OCI-LY7 (cell line): Measurements from ENCODE around the gene ZBTB5. TPM values are rescaled to one million over a fixed set of nuclear protein-coding genes. Genes with fewer than 3 reads are reported as not detected.

Source experiments
- BruUV-seq: library from RNA; stranded (reverse); fragments of 400-500 nt; replicated peaks from 2 replicates; lab custom pipeline; 2021; lab: Mats Ljungman, UMichigan
- CTCF ChIA-PET: fragments of 300-600 bp; sonication (Branson Sonifier 250); formaldehyde crosslinking; loops from one replicate; lab custom pipeline; 2022; ENCODE audit warnings: antibody characterized with exemption; ENCODE audit not compliant: unreplicated experiment; lab: Charles Lee
- POLR2A ChIA-PET: fragments of 300-600 bp; sonication (Branson Sonifier 250); formaldehyde crosslinking; loops from one replicate; lab custom pipeline; 2022; ENCODE audit warnings: antibody characterized with exemption; lab: Charles Lee
- DNase-seq: peaks from one replicate; pipeline ENCODE4 v3.0.0-alpha.2; 2015; ENCODE audit warnings: low spot score
- H2AFZ ChIP-seq: fragments of 200-600 bp; sonication (generic), shearing (Covaris generic); 2 replicates; pipeline ENCODE4 v1.6.1; 2014; ENCODE audit warnings: mild to moderate bottlenecking, antibody characterized with exemption, low read length, moderate library complexity
- H3K27ac ChIP-seq: fragments of 200-600 bp; sonication (generic); 2 replicates; pipeline ENCODE4 v1.5.1; 2014; ENCODE audit warnings: mixed run types, low read depth, mild to moderate bottlenecking, moderate library complexity, low read length, inconsistent platforms; ENCODE audit not compliant: poor library complexity, severe bottlenecking
- H3K36me3 ChIP-seq: fragments of 200-600 bp; sonication (generic); 2 replicates; pipeline ENCODE4 v1.6.1; 2014; ENCODE audit warnings: mild to moderate bottlenecking, antibody characterized with exemption, low read length, moderate library complexity, mixed read lengths; ENCODE audit not compliant: insufficient read depth
- H3K4me1 ChIP-seq: fragments of 200-600 bp; sonication (generic); 2 replicates; pipeline ENCODE4 v1.5.1; 2014; ENCODE audit warnings: mild to moderate bottlenecking, low read length; ENCODE audit not compliant: insufficient read depth, poor library complexity, severe bottlenecking
- H3K4me2 ChIP-seq: fragments of 200-600 bp; sonication (generic); 2 replicates; pipeline ENCODE4 v1.6.1; 2014; ENCODE audit warnings: mild to moderate bottlenecking, low read length
- H3K4me3 ChIP-seq: fragments of 200-600 bp; sonication (generic); 2 replicates; pipeline ENCODE4 v1.5.1; 2014; ENCODE audit warnings: mild to moderate bottlenecking, low read depth, low read length; ENCODE audit not compliant: poor library complexity, severe bottlenecking
- H3K79me2 ChIP-seq: fragments of 200-600 bp; sonication (generic); 2 replicates; pipeline ENCODE4 v1.6.1; 2016; ENCODE audit warnings: low read depth, mild to moderate bottlenecking, low read length, moderate library complexity, mixed read lengths; ENCODE audit not compliant: insufficient read depth
- H3K9me2 ChIP-seq: fragments of 200-600 bp; sonication (generic); 2 replicates; pipeline ENCODE4 v1.6.1; 2016; ENCODE audit warnings: mild to moderate bottlenecking, low read length, mixed read lengths; ENCODE audit not compliant: insufficient read depth
- H3K9me3 ChIP-seq: fragments of 200-600 bp; sonication (generic); 2 replicates; pipeline ENCODE4 v1.6.1; 2014; ENCODE audit warnings: mild to moderate bottlenecking, mixed run types, low read length, mixed read lengths
- H4K20me1 ChIP-seq: fragments of 200-600 bp; sonication (generic); 2 replicates; pipeline ENCODE4 v1.6.1; 2014; ENCODE audit warnings: mild to moderate bottlenecking, antibody characterized with exemption, low read length, moderate library complexity, mixed read lengths; ENCODE audit not compliant: insufficient read depth
- CTCF ChIP-seq: fragments of 200-600 bp; sonication (generic); conservative IDR thresholded peaks from 2 replicates; pipeline ENCODE4 v1.5.1; 2014; ENCODE audit warnings: mild to moderate bottlenecking, antibody characterized with exemption, low read length, moderate library complexity, mixed read lengths
- EZH2phosphoT487 ChIP-seq: fragments of 200-600 bp; sonication (generic); IDR thresholded peaks from 2 replicates; pipeline ENCODE4 v1.6.1; 2018; ENCODE audit warnings: low read depth, borderline replicate concordance, mild to moderate bottlenecking, mixed run types, antibody characterized with exemption, low read length, moderate library complexity, mixed read lengths
- intact Hi-C: fragments of 100-400 bp; cut with micrococcal nuclease; formaldehyde crosslinking; loops from one replicate; pipeline ENCODE4 v1.10.0; 2022; ENCODE audit not compliant: unreplicated experiment
- total RNA-seq, 2 experiments: library from RNA; depleted of rRNA in 1 of 2; stranded (reverse); fragments of >200 nt in 1 of 2; shearing (Covaris generic) in 1 of 2; gene quantifications; 2 replicates each; pipeline ENCODE4 v1.2.3, GENCODE V29; 2014 to 2022

The ZBTB5 gene
- total RNA-seq, 2 experiments from 2014 or later, result 20.2 to 31.9 TPM

GRCh38 chr9:37413311-37413710, 51.9 kb downstream of the ZBTB5 start:
- intact Hi-C loops, result loop anchor here (5.0 kb wide), 1 partner anchor 179 kb away; the partner anchor contains the start of gene TOMM5
- TF ChIP-seq CTCF, result no peak
- no peak for TF ChIP-seq EZH2phosphoT487
- H3K9me2 ChIP-seq, result no peaks in the 10 kb centered on the region
- peak overlapping the region; percentile 82 for H3K4me2 ChIP-seq
- H3K36me3 ChIP-seq, result no peaks in the 10 kb centered on the region
- H3K9me3 ChIP-seq, result no peaks in the 10 kb centered on the region
- H2AFZ ChIP-seq, result no peak overlapping the region
- H3K4me1 ChIP-seq, result peaks cover 98% of the 10 kb centered on the region
- peak overlapping the region; percentile 53 for H3K4me3 ChIP-seq
- H3K27ac ChIP-seq, result peak overlapping the region; percentile 97
- no peaks in the 10 kb centered on the region for H4K20me1 ChIP-seq
- ChIA-PET POLR2A (interaction anchor here (0.6 to 3.8 kb wide), 10 partner anchors 9 to 403 kb away, joined by 3 to 19 read pairs (median 5); no protein-coding TSS in a partner anchor), CTCF (interaction anchor here (0.7 to 3.5 kb wide), 4 partner anchors 14 to 384 kb away, joined by 3 to 21 read pairs (median 5); no protein-coding TSS in a partner anchor)
- DNase-seq, result no peak
- no peaks in the 10 kb centered on the region; the same call in 1 of the 2 replicates for H3K79me2 ChIP-seq
- BruUV-seq, result no TSS peak

DNA sequence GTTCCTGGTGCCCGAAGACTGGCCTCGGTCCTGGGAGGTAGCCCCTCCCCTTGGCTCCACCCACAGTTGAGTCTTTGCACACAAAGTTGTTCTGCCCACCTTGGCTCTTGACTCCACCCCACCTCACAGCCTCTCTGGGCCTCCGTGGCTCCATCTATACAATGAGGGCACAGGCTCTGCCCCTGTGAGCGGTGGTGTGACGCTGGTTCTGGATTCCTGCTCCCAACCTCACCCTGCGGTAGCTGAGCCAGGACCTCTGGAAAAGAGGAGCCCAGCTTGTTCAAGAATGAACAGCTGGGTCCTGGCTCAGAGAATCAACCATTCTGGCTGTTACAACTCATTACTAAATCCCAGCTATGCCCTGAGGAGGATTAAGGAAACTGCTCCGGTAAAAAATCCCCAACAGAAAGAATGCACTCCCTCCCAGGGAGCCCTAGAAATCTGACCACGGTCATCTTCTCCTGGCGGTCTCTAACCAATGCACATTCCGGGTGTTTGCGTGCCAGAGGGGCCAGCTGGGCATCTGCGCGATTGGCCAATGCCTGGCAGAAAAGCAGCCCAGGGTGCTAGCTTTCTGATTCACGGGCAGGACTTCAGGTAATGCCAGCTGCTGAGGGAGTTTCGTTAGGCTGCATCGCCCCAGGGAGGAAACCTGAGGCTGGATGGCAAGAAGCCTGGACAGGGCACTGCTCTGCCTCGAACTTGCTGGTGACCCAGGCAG, 52.7 kb downstream of the ZBTB5 start:
- Histone ChIP-seq H3K9me3 (no peaks in the 10 kb centered on the region), H4K20me1 (no peaks in the 10 kb centered on the region), H3K36me3 (no peaks in the 10 kb centered on the region), H3K4me3 (peak overlapping the region; percentile 53), H3K4me2 (peak overlapping the region; percentile 82), H2AFZ (peak overlapping the region; percentile 23; the same call in 1 of the 2 replicates), H3K9me2 (no peaks in the 10 kb centered on the region), H3K27ac (peak overlapping the region; percentile 97), H3K4me1 (peaks cover 98% of the 10 kb centered on the region), H3K79me2 (peaks cover 2% of the 10 kb centered on the region; the same call in 1 of the 2 replicates)
- ChIA-PET CTCF (interaction anchor here (1.3 to 3.5 kb wide), 3 partner anchors 40 to 383 kb away, joined by 3 to 21 read pairs (median 4); no protein-coding TSS in a partner anchor), POLR2A (interaction anchor here (0.6 to 14.0 kb wide), 21 partner anchors 9 to 391 kb away, joined by 3 to 298 read pairs (median 6); partner anchors contain the start of genes GRHPR, POLR1E and ZBTB5)
- DNase-seq, result peak; percentile 69
- BruUV-seq, result no TSS peak
- intact Hi-C loops, result loop anchor here (5.0 kb wide), 1 partner anchor 180 kb away; the partner anchor contains the start of gene TOMM5
- TF ChIP-seq EZH2phosphoT487 (no peak), CTCF (no peak)
